ENCODE results near the gene MYADML2.
A peak's percentile ranks its signal among the peaks of the same experiment; 100 is the strongest.

Gene MYADML2

GRCh38 chr17:81978524-81979298 lies 31.7 kb upstream of the MYADML2 start:
- no peak for DNase-seq (ENCODE audit: low read depth in 2 of 2, low spot score in 1 of 2)

GRCh38 chr17:81977211-81977808 lies 30.3 kb upstream of the MYADML2 start, which contains the start of gene ASPSCR1:
Gene ASPSCR1, plus strand, starts transcription at chr17:81977629. Its CDS starts 18 bp downstream, at chr17:81977647.
- DNase-seq (ENCODE audit: low read depth in 2 of 2, low spot score in 1 of 2) = peak; percentile 76 to 81

- DNase-seq (ENCODE audit: low read depth in 2 of 2, low spot score in 1 of 2) = no peak
Measured at GRCh38 chr17:81976332-81977210, 29.5 kb upstream of the MYADML2 start.

GRCh38 chr17:81973432-81973831 lies 26.4 kb upstream of the MYADML2 start:
- no peak for DNase-seq (ENCODE audit: low read depth in 2 of 2, low spot score in 1 of 2)

- no peak for DNase-seq (ENCODE audit: low read depth in 2 of 2, low spot score in 1 of 2)
Measured at GRCh38 chr17:81968850-81969812, 22.1 kb upstream of the MYADML2 start.

- DNase-seq (ENCODE audit: low read depth in 2 of 2, low spot score in 1 of 2) = no peak
Measured at GRCh38 chr17:81968396-81968745, 21.3 kb upstream of the MYADML2 start.

- DNase-seq (ENCODE audit: low read depth in 2 of 2, low spot score in 1 of 2) = peak; percentile 76 to 84
Measured at GRCh38 chr17:81967533-81968395, 20.7 kb upstream of the MYADML2 start.

GRCh38 chr17:81967244-81967532 lies 20.2 kb upstream of the MYADML2 start:
- no peak for DNase-seq (ENCODE audit: low read depth in 2 of 2, low spot score in 1 of 2)

GRCh38 chr17:81966343-81967243 lies 19.6 kb upstream of the MYADML2 start:
- no peak for DNase-seq (ENCODE audit: low read depth in 2 of 2, low spot score in 1 of 2)

- no peak for DNase-seq (ENCODE audit: low read depth in 2 of 2, low spot score in 1 of 2)
Measured at GRCh38 chr17:81964081-81964849, 17.2 kb upstream of the MYADML2 start.

GRCh38 chr17:81962499-81963441 lies 15.7 kb upstream of the MYADML2 start:
- DNase-seq (ENCODE audit: low read depth in 2 of 2, low spot score in 1 of 2) = no peak

GRCh38 chr17:81961521-81962498 lies 14.8 kb upstream of the MYADML2 start:
- no peak for DNase-seq (ENCODE audit: low read depth in 2 of 2, low spot score in 1 of 2)

GRCh38 chr17:81961087-81961511 lies 14.1 kb upstream of the MYADML2 start, which contains the start of gene NOTUM:
Gene NOTUM, minus strand, starts transcription at chr17:81961187. Its CDS starts 278 bp downstream, at chr17:81960909.
- no peak for DNase-seq (ENCODE audit: low read depth in 2 of 2, low spot score in 1 of 2)

- no peak for DNase-seq (ENCODE audit: low read depth in 2 of 2, low spot score in 1 of 2)
Measured at GRCh38 chr17:81960130-81960958, 13.3 kb upstream of the MYADML2 start.

Data from stimulated activated CD8-positive, alpha-beta memory T cell treated with anti-CD3 and anti-CD28 coated beads, Interleukin-4, amount 100 ng/mL, for 4 hours (primary cell).